Myocyte (in vitro differentiated cells): ENCODE results near the gene MYDGF. TPM values are rescaled to one million over a fixed set of nuclear protein-coding genes. Genes with fewer than 3 reads are reported as not detected.
"Not testable (repeated sequence)": the region's sequence is repeated elsewhere in the genome, so short reads cannot be mapped to it uniquely, and the experiment has no call there.

ENCODE experiments used
- DNase-seq: peaks from one replicate; pipeline ENCODE4 v3.0.0-alpha.2; 2012; ENCODE audit warnings: low read depth
- polyA plus RNA-seq: library from polyadenylated mRNA; unstranded; fragments of >200 nt; gene quantifications from one replicate; pipeline ENCODE4 v1.2.1, GENCODE V29; 2012; ENCODE audit warnings: missing spikeins
- total RNA-seq: library from RNA; depleted of rRNA; stranded (reverse); fragments of >200 nt; gene quantifications from 2 replicates; pipeline ENCODE4 v1.2.3, GENCODE V29; 2014

MYDGF gene
- 64.6 and 65.2 TPM in 2 replicates for total RNA-seq
- polyA plus RNA-seq, result 274 TPM

GRCh38 chr19:4669723-4670480 lies at the start of gene MYDGF:
Gene MYDGF, minus strand, starts transcription at chr19:4670342. Its CDS starts 8 bp downstream, at chr19:4670334.
- peak; percentile 90 for DNase-seq

- no peak for DNase-seq
Measured at GRCh38 chr19:4719499-4719866, 49.3 kb upstream of the MYDGF start.

GRCh38 chr19:4717966-4718701 lies 48.0 kb upstream of the MYDGF start:
- DNase-seq, result no peak

- DNase-seq, result peak; percentile 21
Measured at GRCh38 chr19:4717191-4717965, 47.2 kb upstream of the MYDGF start.

GRCh38 chr19:4715529-4716221 lies 45.5 kb upstream of the MYDGF start:
- peak; percentile 24 for DNase-seq

- DNase-seq, result not testable (repeated sequence)
Measured at GRCh38 chr19:4715178-4715528, 45.0 kb upstream of the MYDGF start.

GRCh38 chr19:4714016-4714415 lies 43.9 kb upstream of the MYDGF start:
- DNase-seq, result no peak

- DNase-seq, result peak; percentile 99
Measured at GRCh38 chr19:4713384-4713951, 43.3 kb upstream of the MYDGF start.

- DNase-seq, result peak; percentile 94
Measured at GRCh38 chr19:4712771-4713170, 42.6 kb upstream of the MYDGF start.

GRCh38 chr19:4711211-4711610 lies 41.1 kb upstream of the MYDGF start:
- no peak for DNase-seq

- peak; percentile 25 for DNase-seq
Measured at GRCh38 chr19:4710281-4710600, 40.1 kb upstream of the MYDGF start.

GRCh38 chr19:4709440-4710280 lies 39.5 kb upstream of the MYDGF start:
- peak; percentile 67 for DNase-seq

- DNase-seq, result peak; percentile 87
Measured at GRCh38 chr19:4707956-4708650, 38.0 kb upstream of the MYDGF start.

GRCh38 chr19:4707322-4707721 lies 37.2 kb upstream of the MYDGF start:
- no peak for DNase-seq

- DNase-seq, result no peak
Measured at GRCh38 chr19:4705413-4706131, 35.4 kb upstream of the MYDGF start.

GRCh38 chr19:4704317-4704673 lies 34.2 kb upstream of the MYDGF start:
- no peak for DNase-seq

GRCh38 chr19:4703671-4704316 lies 33.7 kb upstream of the MYDGF start:
- DNase-seq, result no peak

GRCh38 chr19:4702764-4703163 lies 32.6 kb upstream of the MYDGF start:
- DNase-seq, result no peak
